Measurements from ENCODE around the gene KRTAP19-4. TPM values are rescaled to one million over a fixed set of nuclear protein-coding genes. Genes with fewer than 3 reads are reported as not detected.

Gene KRTAP19-4
- total RNA-seq, 1 experiment from 2014 or later: not detected

DNA sequence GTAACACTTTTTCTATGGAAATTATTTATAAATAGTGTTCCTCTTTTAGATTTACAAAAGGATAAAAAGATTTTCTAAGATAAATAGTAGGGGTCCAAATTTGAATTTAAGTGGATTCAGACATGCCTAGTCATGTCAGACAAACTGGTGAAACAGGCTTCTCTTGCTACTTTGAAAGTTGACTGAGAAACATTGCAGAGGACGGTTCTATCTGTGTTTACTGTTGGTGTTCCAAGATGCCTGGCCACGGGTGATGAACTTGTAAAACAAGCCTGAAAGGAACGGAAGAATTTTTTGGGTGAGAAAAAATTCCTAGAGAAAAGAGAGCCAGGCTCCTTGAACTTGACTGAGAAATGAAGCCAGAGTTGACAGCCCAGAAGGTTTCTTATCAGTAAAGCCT, 19.0 kb downstream of the KRTAP19-4 start:
- Histone ChIP-seq H3K4me1 (ENCODE audit: insufficient read depth, low read length) (no peaks in the 10 kb centered on the region), H3K27ac (ENCODE audit: low read length) (no peak overlapping the region), H3K27me3 (ENCODE audit: low read length) (peaks cover 10% of the 10 kb centered on the region; the same call in 1 of the 2 replicates), H3K9me3 (ENCODE audit: low read length) (no peaks in the 10 kb centered on the region), H3K36me3 (ENCODE audit: low read depth, low read length) (no peaks in the 10 kb centered on the region), H3F3A (ENCODE audit: low read length, unreplicated experiment) (no peaks in the 10 kb centered on the region), H3K9me2 (replicated peaks; ENCODE audit: low read length) (no peaks in the 10 kb centered on the region), H3K4me2 (ENCODE audit: low read length) (no peak overlapping the region), H2AFZ (ENCODE audit: low read length) (no peak overlapping the region), H3K9ac (ENCODE audit: low read length) (no peak overlapping the region), H3K79me2 (ENCODE audit: low read length) (no peaks in the 10 kb centered on the region), H3K4me3 (ENCODE audit: low read length) (no peak overlapping the region), H4K20me1 (ENCODE audit: low read length) (no peaks in the 10 kb centered on the region)
- intact Hi-C loops (cut with micrococcal nuclease): no loop called here
- ChIA-PET POLR2A (ENCODE audit: unreplicated experiment) (no interaction called here), CTCF (no interaction called here)
- no TSS peak for BruUV-seq (replicated peaks)
- no peak for ATAC-seq
- no peak for DNase-seq
- TF ChIP-seq, protein P1, sequence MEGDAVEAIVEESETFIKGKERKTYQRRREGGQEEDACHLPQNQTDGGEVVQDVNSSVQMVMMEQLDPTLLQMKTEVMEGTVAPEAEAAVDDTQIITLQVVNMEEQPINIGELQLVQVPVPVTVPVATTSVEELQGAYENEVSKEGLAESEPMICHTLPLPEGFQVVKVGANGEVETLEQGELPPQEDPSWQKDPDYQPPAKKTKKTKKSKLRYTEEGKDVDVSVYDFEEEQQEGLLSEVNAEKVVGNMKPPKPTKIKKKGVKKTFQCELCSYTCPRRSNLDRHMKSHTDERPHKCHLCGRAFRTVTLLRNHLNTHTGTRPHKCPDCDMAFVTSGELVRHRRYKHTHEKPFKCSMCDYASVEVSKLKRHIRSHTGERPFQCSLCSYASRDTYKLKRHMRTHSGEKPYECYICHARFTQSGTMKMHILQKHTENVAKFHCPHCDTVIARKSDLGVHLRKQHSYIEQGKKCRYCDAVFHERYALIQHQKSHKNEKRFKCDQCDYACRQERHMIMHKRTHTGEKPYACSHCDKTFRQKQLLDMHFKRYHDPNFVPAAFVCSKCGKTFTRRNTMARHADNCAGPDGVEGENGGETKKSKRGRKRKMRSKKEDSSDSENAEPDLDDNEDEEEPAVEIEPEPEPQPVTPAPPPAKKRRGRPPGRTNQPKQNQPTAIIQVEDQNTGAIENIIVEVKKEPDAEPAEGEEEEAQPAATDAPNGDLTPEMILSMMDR (conservative IDR thresholded peaks at IDR 0.05; ENCODE audit: low read depth, low read length): no peak
- TF ChIP-seq EZH2phosphoT487 (IDR thresholded peaks at IDR 0.05; ENCODE audit: borderline replicate concordance, low read length): no peak
- no peak for TF ChIP-seq EZH2 (IDR thresholded peaks at IDR 0.05; ENCODE audit: low read length, unreplicated experiment)

DNA sequence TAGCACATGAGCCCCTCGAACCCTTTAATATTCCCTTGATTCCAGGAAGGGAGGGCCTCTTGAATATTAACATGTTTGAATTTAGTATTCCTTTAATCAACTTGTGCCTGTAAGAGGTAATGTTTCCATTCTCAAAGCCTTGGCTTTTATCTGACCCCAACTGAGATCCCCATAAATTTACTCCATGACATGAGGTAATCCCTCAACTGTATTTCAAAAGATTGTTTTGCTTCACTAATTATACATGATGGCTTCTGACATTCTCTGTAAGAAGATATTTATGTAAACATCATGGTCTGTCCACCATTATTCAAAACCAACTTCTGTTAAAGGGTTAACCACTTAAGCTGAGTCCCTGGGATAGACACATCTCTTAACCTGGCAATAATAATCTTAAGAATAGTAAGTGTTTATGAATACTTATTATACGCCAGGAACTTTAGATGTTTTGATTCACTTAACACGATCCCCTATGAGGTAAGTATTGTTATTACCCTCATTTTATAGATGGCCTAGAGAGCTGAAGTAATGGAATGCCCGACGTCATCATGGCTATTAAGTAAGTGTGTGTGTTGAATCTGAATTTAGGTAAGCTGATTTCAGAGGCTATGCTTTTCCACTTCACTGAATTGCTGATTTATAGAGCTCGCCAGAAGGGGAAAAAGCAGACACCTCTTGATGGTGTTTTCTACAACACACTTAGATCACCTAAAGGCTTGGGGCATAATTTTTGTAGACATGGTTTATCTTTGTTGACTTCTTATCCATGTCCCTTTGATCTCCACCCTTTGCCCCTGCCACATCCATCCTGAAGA, 27.9 kb downstream of the KRTAP19-4 start:
- ATAC-seq (no peak), DNase-seq (no peak)
- TF ChIP-seq EZH2phosphoT487 (IDR thresholded peaks at IDR 0.05; ENCODE audit: borderline replicate concordance, low read length) (no peak), EZH2 (IDR thresholded peaks at IDR 0.05; ENCODE audit: low read length, unreplicated experiment) (no peak)
- TF ChIP-seq, protein P1 (conservative IDR thresholded peaks at IDR 0.05; ENCODE audit: low read depth, low read length): no peak
- no peak overlapping the region for H3K27ac ChIP-seq (ENCODE audit: low read length)
- H3K4me3 ChIP-seq (ENCODE audit: low read length): no peak overlapping the region
- H3K4me2 ChIP-seq (ENCODE audit: low read length): no peak overlapping the region
- no peaks in the 10 kb centered on the region for H3K4me1 ChIP-seq (ENCODE audit: insufficient read depth, low read length)
- H3K27me3 ChIP-seq (ENCODE audit: low read length): no peaks in the 10 kb centered on the region
- H3K9ac ChIP-seq (ENCODE audit: low read length): no peak overlapping the region
- intact Hi-C loops (cut with micrococcal nuclease): no loop called here
- H3K36me3 ChIP-seq (ENCODE audit: low read depth, low read length): no peaks in the 10 kb centered on the region
- no TSS peak for BruUV-seq (replicated peaks)
- no peak overlapping the region for H2AFZ ChIP-seq (ENCODE audit: low read length)
- H4K20me1 ChIP-seq (ENCODE audit: low read length): no peaks in the 10 kb centered on the region
- no peaks in the 10 kb centered on the region for H3K79me2 ChIP-seq (ENCODE audit: low read length)
- no peaks in the 10 kb centered on the region for H3K9me3 ChIP-seq (ENCODE audit: low read length)
- CTCF ChIA-PET: no interaction called here
- POLR2A ChIA-PET (ENCODE audit: unreplicated experiment): no interaction called here
- H3K9me2 ChIP-seq (replicated peaks; ENCODE audit: low read length): 0 out of 2 replicates have a peak, but pooled peaks cover 5% of the 10 kb centered on the region
- H3F3A ChIP-seq (ENCODE audit: low read length, unreplicated experiment): no peaks in the 10 kb centered on the region

DNA sequence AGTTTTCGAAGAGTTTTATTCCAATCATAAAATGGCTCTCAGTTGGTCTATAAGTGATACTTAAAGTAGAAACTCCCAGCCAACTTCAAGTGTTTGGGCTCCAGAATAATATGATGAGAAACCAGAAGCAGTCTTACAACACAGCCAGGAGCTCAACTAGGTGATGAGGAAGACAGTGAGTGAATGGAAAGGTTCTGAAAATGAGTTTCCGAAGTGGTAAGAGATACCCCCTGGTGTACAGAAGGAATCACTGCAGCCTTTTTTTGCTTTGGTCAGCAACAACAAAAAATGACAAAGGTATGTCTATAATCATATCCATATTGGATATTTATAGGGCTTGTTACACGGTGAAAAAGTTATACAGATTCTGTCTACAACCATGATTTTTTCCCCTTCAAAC, 33.3 kb downstream of the KRTAP19-4 start:
- no TSS peak for BruUV-seq (replicated peaks)
- H3K79me2 ChIP-seq (ENCODE audit: low read length): no peaks in the 10 kb centered on the region
- no peak overlapping the region for H2AFZ ChIP-seq (ENCODE audit: low read length)
- H3K9me3 ChIP-seq (ENCODE audit: low read length): no peaks in the 10 kb centered on the region
- H3K4me2 ChIP-seq (ENCODE audit: low read length): no peak overlapping the region
- H3K4me3 ChIP-seq (ENCODE audit: low read length): no peak overlapping the region
- no peaks in the 10 kb centered on the region for H3K4me1 ChIP-seq (ENCODE audit: insufficient read depth, low read length)
- intact Hi-C loops (cut with micrococcal nuclease): no loop called here
- DNase-seq (peak; percentile 53), ATAC-seq (peak; percentile 35; the same call in 1 of the 2 replicates)
- H3F3A ChIP-seq (ENCODE audit: low read length, unreplicated experiment): no peaks in the 10 kb centered on the region
- no peak for TF ChIP-seq EZH2phosphoT487 (IDR thresholded peaks at IDR 0.05; ENCODE audit: borderline replicate concordance, low read length)
- TF ChIP-seq, protein P1 (conservative IDR thresholded peaks at IDR 0.05; ENCODE audit: low read depth, low read length): peak; percentile 79
- CTCF ChIA-PET: no interaction called here
- H4K20me1 ChIP-seq (ENCODE audit: low read length): no peaks in the 10 kb centered on the region
- H3K36me3 ChIP-seq (ENCODE audit: low read depth, low read length): no peaks in the 10 kb centered on the region
- H3K27me3 ChIP-seq (ENCODE audit: low read length): no peaks in the 10 kb centered on the region
- H3K9ac ChIP-seq (ENCODE audit: low read length): no peak overlapping the region
- no peaks in the 10 kb centered on the region for H3K9me2 ChIP-seq (replicated peaks; ENCODE audit: low read length)
- POLR2A ChIA-PET (ENCODE audit: unreplicated experiment): no interaction called here
- H3K27ac ChIP-seq (ENCODE audit: low read length): no peak overlapping the region
